A673 (cell line): ENCODE measurements around the gene SUSD4.

Source experiments
- CTCF ChIP-seq: fragments of 300-800, 200-600 bp; sonication (generic); conservative IDR thresholded peaks from 2 replicates; pipeline ENCODE4 v1.5.1; 2017; ENCODE audit warnings: low read depth, mild to moderate bottlenecking, antibody characterized with exemption, low read length, moderate library complexity, mixed read lengths
- EZH2 ChIP-seq: fragments of 200-600 bp; sonication (generic); IDR thresholded peaks from 2 replicates; pipeline ENCODE4 v1.6.1; 2017; ENCODE audit warnings: borderline replicate concordance, low read depth, mild to moderate bottlenecking, mixed read lengths, antibody characterized with exemption, low read length; ENCODE audit not compliant: poor library complexity, severe bottlenecking

- TF ChIP-seq CTCF (no peak), EZH2 (no peak)
Observed at GRCh38 chr1:223290397-223290796, 73.6 kb downstream of the SUSD4 start.
